ENCODE data around the gene MTHFD1.

DNA sequence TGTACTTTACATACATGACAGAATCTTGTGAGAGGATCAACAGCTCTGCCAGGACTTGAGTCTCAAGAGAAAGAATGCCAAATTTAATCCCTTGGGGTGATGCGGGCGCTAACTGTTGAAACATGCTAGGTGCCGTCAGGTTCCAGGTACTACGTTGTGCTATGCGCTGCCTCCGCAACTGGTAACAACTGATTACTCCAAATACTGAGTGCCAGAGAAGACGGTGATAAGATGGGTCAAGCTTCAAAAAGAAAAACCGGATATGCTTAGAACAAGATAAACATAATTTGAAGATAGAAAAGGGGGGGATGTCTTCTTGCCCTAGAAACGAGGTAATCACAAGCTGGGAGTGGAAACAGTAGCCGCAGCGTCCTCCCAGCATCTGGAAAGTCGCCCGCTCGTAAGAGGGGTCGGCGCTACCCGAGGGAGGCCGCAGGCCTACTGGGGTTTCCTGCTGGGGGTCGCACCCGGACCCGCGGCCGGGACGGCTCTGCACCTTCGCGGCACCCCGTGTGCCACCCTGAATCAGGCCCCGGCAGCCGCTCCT, 114.8 kb downstream of the MTHFD1 start:
- TF ChIP-seq, protein P1, sequence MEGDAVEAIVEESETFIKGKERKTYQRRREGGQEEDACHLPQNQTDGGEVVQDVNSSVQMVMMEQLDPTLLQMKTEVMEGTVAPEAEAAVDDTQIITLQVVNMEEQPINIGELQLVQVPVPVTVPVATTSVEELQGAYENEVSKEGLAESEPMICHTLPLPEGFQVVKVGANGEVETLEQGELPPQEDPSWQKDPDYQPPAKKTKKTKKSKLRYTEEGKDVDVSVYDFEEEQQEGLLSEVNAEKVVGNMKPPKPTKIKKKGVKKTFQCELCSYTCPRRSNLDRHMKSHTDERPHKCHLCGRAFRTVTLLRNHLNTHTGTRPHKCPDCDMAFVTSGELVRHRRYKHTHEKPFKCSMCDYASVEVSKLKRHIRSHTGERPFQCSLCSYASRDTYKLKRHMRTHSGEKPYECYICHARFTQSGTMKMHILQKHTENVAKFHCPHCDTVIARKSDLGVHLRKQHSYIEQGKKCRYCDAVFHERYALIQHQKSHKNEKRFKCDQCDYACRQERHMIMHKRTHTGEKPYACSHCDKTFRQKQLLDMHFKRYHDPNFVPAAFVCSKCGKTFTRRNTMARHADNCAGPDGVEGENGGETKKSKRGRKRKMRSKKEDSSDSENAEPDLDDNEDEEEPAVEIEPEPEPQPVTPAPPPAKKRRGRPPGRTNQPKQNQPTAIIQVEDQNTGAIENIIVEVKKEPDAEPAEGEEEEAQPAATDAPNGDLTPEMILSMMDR (IDR thresholded peaks at IDR 0.05) = no peak
- TF ChIP-seq POLR2AphosphoS5 (IDR thresholded peaks at IDR 0.05) = no peak
- TF ChIP-seq POLR2A (IDR thresholded peaks at IDR 0.05; ENCODE audit: low read depth) = no peak
